Activated CD8-positive, alpha-beta memory T cell treated with anti-CD3 and anti-CD28 coated beads, Interleukin-2, amount 50 U/mL, for 48 hours (primary cell): ENCODE data around the gene GPR68.
"Not testable (repeated sequence)": the region's sequence is repeated elsewhere in the genome, so short reads cannot be mapped to it uniquely, and the experiment has no call there.

Source experiments
- DNase-seq: peaks from one replicate; pipeline ENCODE4 v3.0.0-alpha.2; 2020

Gene GPR68

DNA sequence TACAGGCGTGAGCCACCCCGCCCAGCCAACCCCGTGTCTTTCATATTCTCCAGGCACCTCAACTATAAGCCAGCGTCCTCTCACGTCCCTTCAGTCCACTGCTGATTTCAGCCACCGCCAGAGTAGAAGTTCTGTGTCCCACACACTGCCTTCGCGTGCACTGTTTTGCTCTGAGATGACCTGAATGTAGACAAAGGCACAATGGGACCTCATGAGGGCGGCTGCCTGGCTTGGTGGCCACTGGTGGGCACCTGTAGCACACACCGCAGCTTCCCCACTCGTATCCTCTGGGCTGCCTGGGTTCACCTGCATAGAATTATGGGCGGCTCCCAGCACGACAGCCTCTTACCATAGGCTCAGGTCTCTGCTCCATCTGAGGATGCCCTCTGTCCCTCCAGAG is 57.2 kb downstream of the GPR68 start:
- DNase-seq = no peak

DNA sequence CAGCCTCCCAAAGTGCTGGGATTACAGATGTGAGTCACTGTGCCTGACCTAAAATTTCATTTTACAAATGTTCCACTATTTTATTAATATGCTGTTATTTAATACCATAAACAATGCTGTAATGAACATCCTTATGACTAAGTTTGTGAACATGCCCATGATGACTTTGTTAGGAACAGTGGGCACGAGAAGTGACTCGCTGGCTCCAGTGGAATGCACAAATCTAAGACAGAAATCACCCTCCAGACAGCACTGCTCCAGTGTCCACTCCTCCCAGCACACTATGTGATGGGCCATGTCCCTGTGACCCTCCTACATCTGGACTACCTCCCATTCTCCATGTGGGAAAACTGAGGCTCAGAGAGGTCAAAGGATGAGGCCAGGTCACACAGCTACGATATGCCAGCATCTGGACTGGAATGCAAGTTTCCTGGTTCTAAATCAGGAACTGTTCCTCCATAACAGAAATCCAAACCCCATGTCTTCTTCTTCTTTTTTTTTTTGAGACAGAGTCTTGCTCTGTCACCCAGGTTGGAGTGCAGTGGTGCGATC is 57.9 kb downstream of the GPR68 start:
- no peak for DNase-seq

DNA sequence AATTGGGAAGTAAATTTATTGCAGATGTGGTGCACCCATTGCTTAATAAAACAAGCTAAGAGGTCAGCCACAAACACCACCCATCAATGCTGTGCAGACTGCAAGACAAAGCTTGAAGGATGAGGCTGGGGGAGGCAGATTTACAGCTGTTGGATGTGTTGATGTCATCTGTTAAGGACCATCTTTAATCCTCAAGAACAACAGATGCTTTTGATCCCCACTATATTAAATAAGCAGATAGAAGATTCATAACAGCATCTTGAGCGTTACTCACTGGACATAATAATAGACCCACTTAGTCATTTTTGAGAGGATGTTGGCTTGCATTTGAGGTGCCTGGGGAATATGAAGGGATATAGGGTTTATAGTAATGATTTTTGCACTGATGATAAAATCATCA is 58.8 kb downstream of the GPR68 start:
- DNase-seq = no peak

DNA sequence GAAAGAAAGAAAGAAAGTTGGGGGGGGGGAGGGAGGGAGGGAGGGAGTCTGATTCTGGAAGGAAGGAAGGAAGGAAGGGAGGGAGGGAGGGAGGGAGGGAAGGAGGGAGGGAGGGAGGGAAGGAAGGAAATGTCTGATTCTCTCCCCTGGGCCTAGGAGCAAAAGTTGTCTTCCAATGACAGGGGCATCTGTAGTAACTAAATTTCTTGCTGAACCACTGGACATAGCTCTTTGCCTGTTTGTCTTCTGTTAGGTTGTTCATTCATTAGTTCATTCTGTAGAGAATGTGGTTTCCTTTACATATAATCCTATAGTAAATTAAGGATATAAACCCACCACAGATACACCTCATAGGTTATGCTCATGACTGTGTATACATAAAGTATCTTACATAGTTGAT is 59.9 kb downstream of the GPR68 start:
- DNase-seq = no peak

DNA sequence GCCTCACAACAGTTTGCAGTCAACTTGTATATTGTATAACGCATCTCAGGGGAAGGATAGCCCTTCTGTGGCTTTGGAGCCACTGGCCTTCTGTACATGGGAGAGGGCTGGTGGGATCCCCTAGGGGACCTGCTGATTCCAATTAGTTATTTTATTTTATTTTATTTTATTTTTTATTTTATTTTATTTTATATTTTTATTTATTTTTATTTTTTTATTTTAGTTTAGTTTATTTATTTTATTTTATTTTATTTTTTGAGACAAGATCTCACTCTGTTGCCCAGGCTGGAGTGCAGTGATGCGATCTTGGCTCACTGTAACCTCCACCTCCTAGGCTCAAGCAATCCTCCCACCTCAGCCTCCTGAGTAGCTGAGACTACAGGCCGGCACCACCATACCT is 61.8 kb downstream of the GPR68 start:
- not testable (repeated sequence) for DNase-seq
